Heart left ventricle (tissue), 16 donors: ENCODE measurements around the gene FBXL17. TPM values are rescaled to one million over a fixed set of nuclear protein-coding genes. Genes with fewer than 3 reads are reported as not detected.

Source experiments
- ATAC-seq, 4 donors: fragments of 200-7000 bp; cut with Tn5 transposase; one replicate each; pipeline ENCODE4 v1.9.1; 2020 to 2022; ENCODE audit warnings: moderate library complexity in 4 of 4, mild to moderate bottlenecking in 3 of 4, moderate number of reproducible peaks in 1 of 4
- DNase-seq, 5 donors: peaks; one replicate each; pipeline ENCODE4 v3.0.0-alpha.2; 2020
- H3K27ac ChIP-seq, 12 donors: fragments of 200-600 bp; sonication (generic) in 4 of 12; one replicate each; pipeline versions ENCODE4 v1.5.0 to v1.8.0; 2016 to 2022; ENCODE audit warnings: mild to moderate bottlenecking in 2 of 12
- H3K27me3 ChIP-seq, 9 donors: fragments of 200-600 bp; sonication (generic) in 2 of 9; one replicate each; pipeline versions ENCODE4 v1.5.1 to v1.8.0; 2016 to 2022; ENCODE audit warnings: mild to moderate bottlenecking in 3 of 9
- H3K36me3 ChIP-seq, 9 donors: fragments of 200-600 bp; sonication (generic) in 2 of 9; one replicate each; pipeline versions ENCODE4 v1.5.0 to v1.8.0; 2018 to 2022; ENCODE audit warnings: mild to moderate bottlenecking in 2 of 9
- H3K4me1 ChIP-seq, 12 donors: fragments of 200-600 bp; sonication (generic) in 4 of 12; one replicate each; pipeline versions ENCODE4 v1.5.0 to v1.8.0; 2016 to 2022; ENCODE audit warnings: mild to moderate bottlenecking in 3 of 12
- H3K4me3 ChIP-seq, 12 donors: fragments of 200-600 bp; sonication (generic) in 4 of 12; one replicate each; pipeline versions ENCODE4 v1.5.0 to v1.8.0; 2017 to 2022; ENCODE audit warnings: mild to moderate bottlenecking in 9 of 12, moderate library complexity in 4 of 12
- H3K9me3 ChIP-seq, 12 donors: fragments of 200-600 bp; sonication (generic) in 4 of 12; one replicate each; pipeline versions ENCODE4 v1.5.0 to v1.8.0; 2016 to 2022; ENCODE audit warnings: mild to moderate bottlenecking in 1 of 12
- POLR2A ChIP-seq, 2 donors: fragments of 450-650 bp; IDR thresholded peaks; one replicate each; pipeline ENCODE4 v1.6.1; 2017; ENCODE audit warnings: antibody characterized with exemption in 2 of 2, mild to moderate bottlenecking in 2 of 2, moderate library complexity in 2 of 2
- WGBS, 4 donors: extraction: QIAGEN DNeasy Blood & Tissue Kit in 2 of 4; methylation state at CpG; one replicate each; pipeline versions ENCODE4 v1.1.5 to v1.1.7; 2013 to 2018; 5-methylcytosine and 5-hydroxymethylcytosine counted together
- intact Hi-C, 10 donors: fragments of 100-400 bp; cut with DNase I; formaldehyde crosslinking; loops; one replicate each; pipeline versions ENCODE4 v1.11.1 to v1.14.2; 2022
- polyA plus RNA-seq, 2 donors: library from polyadenylated mRNA; stranded (reverse); fragments of 200-250 nt; gene quantifications; one replicate each; pipeline ENCODE4 v1.2.3, GENCODE V29; 2013
- total RNA-seq, 9 donors: library from RNA; depleted of rRNA in 2 of 9; stranded (reverse); fragments of >200 nt in 2 of 9; fragmentation: NEBNext Ultra II Directional in 3 of 9; extraction: Animal tissue kit (Norgen Biotek cat#: 25700) in 3 of 9; gene quantifications; one replicate each; pipeline versions ENCODE4 v1.1.0 to v1.2.4, GENCODE V29; 2016 to 2023
- TF ChIP-seq, protein P1 (sequence below), 12 donors: fragments of 200-600 bp; sonication (generic) in 4 of 12; IDR thresholded peaks; one replicate each; pipeline versions ENCODE4 v1.5.0 to v1.8.0; 2018 to 2022; ENCODE audit warnings: antibody characterized with exemption in 12 of 12, mild to moderate bottlenecking in 5 of 12
- donor health status: ischemic (EF 13 %, LVEDD 7.1; RV severe dilation, severe dysfunction).
- donor health status: healthy with polysubstance abuse.
- donor health status: DM: no; HTN: yes; CAD: no.
- donor health status: DM: no; HTN: no; CAD: no.
- donor health status: ischemic (EF 25% LVEDD 6.9; RV normal size, moderate dysfunction).
- donor health status: ischemic (EF 25% LVEDD 5.7; RV mildly dilated, moderate dysfunction).
- donor health status: healthy.
- donor health status: DM: yes; HTN: yes; CAD: no.
- donor health status: ischemic (EF 35%, LVEDD 5.7; RV mildly dilated, moderate dysfunction).
- donor health status: nonischemic (EF 11% LVEDD 7.7; RV severe dilation, severe dysfunction).
- donor health status: DM: yes; HTN: yes; CAD: no.
- donor health status: PGD.
- donor health status: ischemic (EF 29% LVEDD 5.4; RV normal size, mild dysfunction).
- donor health status: nonischemic (EF 23%, LVEDD 6.1; RV moderate dilation, normal function).

FBXL17 gene
- total and polyA plus RNA-seq, 11 donors, result 10.2 to 39.4 (median 33.1) TPM

DNA sequence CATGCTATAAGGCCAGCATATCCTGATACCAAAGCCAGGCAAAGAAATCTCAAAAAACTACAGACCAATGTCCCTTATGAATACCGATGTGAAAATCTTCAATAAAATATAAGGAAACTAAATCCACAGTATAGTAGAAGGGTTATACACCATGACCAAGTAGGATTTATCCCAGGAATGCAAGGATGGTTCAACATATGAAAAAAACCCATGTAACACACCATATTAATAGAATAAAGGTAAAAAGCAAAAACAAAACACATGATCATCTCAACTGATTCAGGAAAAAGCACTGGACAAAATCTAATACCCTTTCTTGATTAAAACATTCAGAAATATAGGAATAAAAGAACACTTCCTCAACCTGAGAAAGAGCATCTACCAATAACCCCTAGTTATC, 6.1 kb downstream of the FBXL17 start:
- no peak for TF ChIP-seq POLR2A (IDR thresholded peaks at IDR 0.05)
- peaks cover 0 to 17% (median 10%) of the 10 kb centered on the region in 12 donors for H3K4me1 ChIP-seq
- DNase-seq, result no peak
- ATAC-seq, result no peak
- H3K27me3 ChIP-seq, result no peaks in the 10 kb centered on the region
- H3K27ac ChIP-seq, result no peak overlapping the region
- H3K36me3 ChIP-seq, result peaks cover 0 to 5% (median 0%) of the 10 kb centered on the region in 9 donors
- intact Hi-C loops, result no loop called here
- peaks cover 0 to 60% (median 19%) of the 10 kb centered on the region in 12 donors for H3K9me3 ChIP-seq
- no peak overlapping the region for H3K4me3 ChIP-seq
- 98 to 100% (median 99%) methylated on average over 1 of the region's 1 CpG for WGBS, 4 donors

DNA sequence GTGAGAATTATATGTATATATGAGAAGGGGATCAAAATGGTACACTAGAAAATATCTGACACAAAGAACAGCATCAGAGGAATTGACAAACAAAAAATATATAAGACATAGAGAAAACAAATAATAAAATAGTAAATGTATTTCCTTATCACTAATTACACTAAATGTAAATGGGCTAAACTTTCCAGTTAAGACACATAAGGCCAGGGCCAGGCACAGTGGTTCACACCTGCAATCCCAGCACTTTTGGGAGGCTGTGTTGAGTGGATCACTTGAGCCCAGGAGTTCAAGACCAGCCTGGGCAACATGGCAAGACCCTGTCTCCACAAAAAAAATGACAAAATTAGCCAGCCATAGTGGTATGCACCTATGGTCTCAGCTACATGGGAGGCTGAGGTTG, 8.5 kb downstream of the FBXL17 start:
- H3K4me1 ChIP-seq, result peaks cover 0 to 10% (median 3%) of the 10 kb centered on the region in 12 donors
- DNase-seq (no peak), ATAC-seq (no peak)
- no peak for TF ChIP-seq POLR2A (IDR thresholded peaks at IDR 0.05)
- TF ChIP-seq, protein P1, sequence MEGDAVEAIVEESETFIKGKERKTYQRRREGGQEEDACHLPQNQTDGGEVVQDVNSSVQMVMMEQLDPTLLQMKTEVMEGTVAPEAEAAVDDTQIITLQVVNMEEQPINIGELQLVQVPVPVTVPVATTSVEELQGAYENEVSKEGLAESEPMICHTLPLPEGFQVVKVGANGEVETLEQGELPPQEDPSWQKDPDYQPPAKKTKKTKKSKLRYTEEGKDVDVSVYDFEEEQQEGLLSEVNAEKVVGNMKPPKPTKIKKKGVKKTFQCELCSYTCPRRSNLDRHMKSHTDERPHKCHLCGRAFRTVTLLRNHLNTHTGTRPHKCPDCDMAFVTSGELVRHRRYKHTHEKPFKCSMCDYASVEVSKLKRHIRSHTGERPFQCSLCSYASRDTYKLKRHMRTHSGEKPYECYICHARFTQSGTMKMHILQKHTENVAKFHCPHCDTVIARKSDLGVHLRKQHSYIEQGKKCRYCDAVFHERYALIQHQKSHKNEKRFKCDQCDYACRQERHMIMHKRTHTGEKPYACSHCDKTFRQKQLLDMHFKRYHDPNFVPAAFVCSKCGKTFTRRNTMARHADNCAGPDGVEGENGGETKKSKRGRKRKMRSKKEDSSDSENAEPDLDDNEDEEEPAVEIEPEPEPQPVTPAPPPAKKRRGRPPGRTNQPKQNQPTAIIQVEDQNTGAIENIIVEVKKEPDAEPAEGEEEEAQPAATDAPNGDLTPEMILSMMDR (IDR thresholded peaks at IDR 0.05), result no peak
- intact Hi-C loops, result no loop called here
- H3K27ac ChIP-seq, result no peak overlapping the region
- H3K27me3 ChIP-seq, result no peaks in the 10 kb centered on the region
- peaks cover 0 to 5% (median 0%) of the 10 kb centered on the region in 9 donors for H3K36me3 ChIP-seq
- H3K9me3 ChIP-seq, result peaks cover 0 to 61% (median 19%) of the 10 kb centered on the region in 12 donors
- H3K4me3 ChIP-seq, result no peak overlapping the region

DNA sequence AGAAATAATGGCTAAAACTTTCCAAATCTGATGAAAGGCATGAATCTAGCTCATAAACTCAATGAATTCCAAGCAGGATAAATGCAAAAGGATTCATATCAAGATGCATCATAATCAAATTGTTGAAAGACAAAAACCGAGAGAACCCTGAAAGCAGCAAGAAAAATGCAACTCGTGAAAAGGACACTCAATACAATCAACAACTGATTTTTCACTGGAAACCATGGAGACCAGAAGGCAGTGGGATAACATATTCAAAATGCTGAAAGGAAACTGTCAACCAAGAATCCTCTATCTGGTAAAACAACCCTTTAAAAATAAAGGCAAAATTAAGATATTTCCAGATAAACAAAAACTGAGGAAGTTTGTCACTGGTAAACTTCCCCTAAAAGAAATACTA, 9.5 kb downstream of the FBXL17 start:
- H3K36me3 ChIP-seq, result peaks cover 0 to 5% (median 0%) of the 10 kb centered on the region in 9 donors
- TF ChIP-seq, protein P1 (IDR thresholded peaks at IDR 0.05), result no peak
- TF ChIP-seq POLR2A (IDR thresholded peaks at IDR 0.05), result no peak
- H3K27ac ChIP-seq, result no peak overlapping the region
- H3K27me3 ChIP-seq, result no peaks in the 10 kb centered on the region
- H3K4me1 ChIP-seq, result peaks cover 0 to 16% (median 3%) of the 10 kb centered on the region in 12 donors
- DNase-seq (no peak), ATAC-seq (no peak)
- 93 to 98% (median 96%) methylated on average over 2 of the region's 2 CpGs for whole genome bisulfite sequencing, 4 donors
- peaks cover 0 to 61% (median 19%) of the 10 kb centered on the region in 12 donors for H3K9me3 ChIP-seq
- intact Hi-C loops, result no loop called here
- no peak overlapping the region for H3K4me3 ChIP-seq

DNA sequence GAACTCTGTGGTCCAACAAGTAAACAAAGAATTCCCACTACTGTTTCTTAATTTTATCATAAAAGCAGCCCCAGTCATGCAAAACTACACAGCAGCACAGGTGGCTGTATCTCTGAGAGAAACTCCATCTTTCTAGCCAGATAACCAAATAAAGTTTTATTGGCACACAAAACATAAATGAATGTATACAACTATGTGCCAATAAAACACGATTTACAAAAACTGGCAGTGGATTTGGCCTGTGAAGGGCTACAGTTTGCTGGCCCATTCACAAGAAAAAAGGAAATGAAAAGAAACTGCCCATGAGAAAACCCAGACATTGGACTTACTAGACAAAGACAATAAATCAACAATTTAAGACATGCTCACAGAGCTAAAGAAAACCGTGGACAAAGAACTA, 10.6 kb downstream of the FBXL17 start:
- 89 to 96% (median 92%) methylated on average over 2 of the region's 2 CpGs for WGBS, 4 donors
- DNase-seq, result no peak
- TF ChIP-seq POLR2A (IDR thresholded peaks at IDR 0.05), result no peak
- TF ChIP-seq, protein P1 (IDR thresholded peaks at IDR 0.05), result no peak
- Histone ChIP-seq H3K27me3 (no peaks in the 10 kb centered on the region), H3K27ac (no peak overlapping the region), H3K36me3 (peaks cover 0 to 11% (median 0%) of the 10 kb centered on the region in 9 donors), H3K9me3 (peaks cover 0 to 52% (median 19%) of the 10 kb centered on the region in 12 donors), H3K4me3 (no peak overlapping the region), H3K4me1 (peaks cover 0 to 24% (median 4%) of the 10 kb centered on the region in 12 donors)
- intact Hi-C loops, result no loop called here
- ATAC-seq, result no peak

DNA sequence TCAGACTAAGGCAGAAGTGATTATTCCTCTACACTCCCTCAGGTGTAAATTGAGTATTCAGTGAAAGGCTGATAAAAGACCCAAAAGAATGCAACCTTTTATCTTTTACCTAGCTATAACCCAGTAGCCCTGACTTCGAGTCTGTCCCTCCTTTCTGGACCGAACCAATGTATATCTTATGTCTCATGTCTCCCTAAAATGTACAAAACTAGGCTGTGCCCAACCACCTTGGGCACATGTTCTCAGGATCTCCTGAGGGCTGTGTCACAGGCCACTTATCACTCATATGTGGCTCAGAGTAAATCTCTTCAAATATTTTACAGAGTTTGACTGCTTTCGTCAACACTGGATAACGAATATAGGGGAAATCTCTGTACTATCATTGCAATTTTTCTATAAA, 12.7 kb downstream of the FBXL17 start:
- WGBS, 4 donors, result 84 to 92% (median 89%) methylated on average over 4 of the region's 4 CpGs
- ATAC-seq (no peak), DNase-seq (no peak)
- no peaks in the 10 kb centered on the region for H3K27me3 ChIP-seq
- intact Hi-C loops, result no loop called here
- peaks cover 0 to 30% (median 4%) of the 10 kb centered on the region in 12 donors for H3K4me1 ChIP-seq
- peaks cover 0 to 22% (median 7%) of the 10 kb centered on the region in 9 donors for H3K36me3 ChIP-seq
- peaks cover 0 to 31% (median 8%) of the 10 kb centered on the region in 12 donors for H3K9me3 ChIP-seq
- H3K27ac ChIP-seq, result no peak overlapping the region
- TF ChIP-seq, protein P1 (IDR thresholded peaks at IDR 0.05), result no peak
- no peak for TF ChIP-seq POLR2A (IDR thresholded peaks at IDR 0.05)
- no peak overlapping the region for H3K4me3 ChIP-seq
